Trophoblast cell (in vitro differentiated cells and primary cell): Measurements from ENCODE around the gene STYX.

ENCODE experiments used
- DNase-seq, 2 donors: peaks; one replicate each; pipeline ENCODE4 v3.0.0-alpha.2; 2016
- H2AFZ ChIP-seq: 2 replicates; pipeline ENCODE4 v1.6.1; 2013; ENCODE audit warnings: low read length, moderate library complexity, mild to moderate bottlenecking; ENCODE audit not compliant: insufficient read depth, poor library complexity
- H2AK5ac ChIP-seq: 2 replicates; pipeline ENCODE4 v1.6.1; 2013; ENCODE audit warnings: mild to moderate bottlenecking, low read length
- H2BK120ac ChIP-seq: 2 replicates; pipeline ENCODE4 v1.6.1; 2013; ENCODE audit warnings: low read length, mild to moderate bottlenecking, moderate library complexity; ENCODE audit not compliant: insufficient read depth, poor library complexity
- H2BK12ac ChIP-seq: 2 replicates; pipeline ENCODE4 v1.6.1; 2013; ENCODE audit warnings: mild to moderate bottlenecking, low read length, moderate library complexity
- H2BK5ac ChIP-seq: 2 replicates; pipeline ENCODE4 v1.6.1; 2013; ENCODE audit warnings: low read length, low read depth, moderate library complexity, mild to moderate bottlenecking; ENCODE audit not compliant: poor library complexity
- H3K14ac ChIP-seq: 2 replicates; pipeline ENCODE4 v1.6.1; 2013; ENCODE audit warnings: mild to moderate bottlenecking, low read length
- H3K18ac ChIP-seq: 2 replicates; pipeline ENCODE4 v1.6.1; 2013; ENCODE audit warnings: mild to moderate bottlenecking, low read length
- H3K23ac ChIP-seq: 2 replicates; pipeline ENCODE4 v1.6.1; 2013; ENCODE audit warnings: low read length
- H3K27ac ChIP-seq: 2 replicates; pipeline ENCODE4 v1.5.1; 2013; ENCODE audit warnings: low read depth, mild to moderate bottlenecking, inconsistent platforms, low read length, moderate library complexity
- H3K27me3 ChIP-seq: 2 replicates; pipeline ENCODE4 v1.6.1; 2013; ENCODE audit warnings: inconsistent platforms, mild to moderate bottlenecking, low read length, moderate library complexity; ENCODE audit not compliant: insufficient read depth
- H3K36me3 ChIP-seq, 2 experiments: 1 replicate in 1 of 2; 2 replicates in 1 of 2; pipeline ENCODE4 v1.6.1; 2013; ENCODE audit warnings: low read length in 2 of 2, mild to moderate bottlenecking in 2 of 2, moderate library complexity in 1 of 2; ENCODE audit not compliant: insufficient read depth in 2 of 2, control insufficient read depth in 1 of 2
- H3K4ac ChIP-seq: 2 replicates; pipeline ENCODE4 v1.6.1; 2013; ENCODE audit warnings: low read depth, mild to moderate bottlenecking, low read length, moderate library complexity
- H3K4me1 ChIP-seq, 2 experiments: 1 replicate in 1 of 2; 2 replicates in 1 of 2; pipeline ENCODE4 v1.6.1; 2013; ENCODE audit warnings: low read length in 2 of 2, mild to moderate bottlenecking in 2 of 2, moderate library complexity in 1 of 2; ENCODE audit not compliant: insufficient read depth in 2 of 2, control insufficient read depth in 1 of 2
- H3K4me2 ChIP-seq: 2 replicates; pipeline ENCODE4 v1.6.1; 2013; ENCODE audit warnings: inconsistent platforms, mild to moderate bottlenecking, low read length, moderate library complexity
- H3K4me3 ChIP-seq: 2 replicates; pipeline ENCODE4 v1.5.1; 2013; ENCODE audit warnings: mild to moderate bottlenecking, low read depth, low read length, inconsistent platforms
- H3K79me1 ChIP-seq: one replicate; pipeline ENCODE4 v1.6.1; 2013; ENCODE audit warnings: low read length
- H3K79me2 ChIP-seq: 2 replicates; pipeline ENCODE4 v1.6.1; 2013; ENCODE audit warnings: low read length, mild to moderate bottlenecking; ENCODE audit not compliant: control insufficient read depth, insufficient read depth, poor library complexity
- H3K9ac ChIP-seq: 2 replicates; pipeline ENCODE4 v1.6.1; 2013; ENCODE audit warnings: mild to moderate bottlenecking, low read length
- H3K9me3 ChIP-seq: 2 replicates; pipeline ENCODE4 v1.6.1; 2013; ENCODE audit warnings: low read depth, mild to moderate bottlenecking, control low read depth, inconsistent platforms, low read length; ENCODE audit not compliant: insufficient read depth
- H4K12ac ChIP-seq: 2 replicates; pipeline ENCODE4 v1.6.1; 2013; ENCODE audit warnings: low read depth, mild to moderate bottlenecking, low read length, moderate library complexity
- H4K8ac ChIP-seq: 2 replicates; pipeline ENCODE4 v1.6.1; 2013; ENCODE audit warnings: low read depth, mild to moderate bottlenecking, low read length, moderate library complexity
- H4K91ac ChIP-seq: one replicate; pipeline ENCODE4 v1.6.1; 2013; ENCODE audit warnings: low read depth, mild to moderate bottlenecking, low read length, moderate library complexity
- WGBS: extraction: QIAGEN DNeasy Blood & Tissue Kit; methylation state at CpG from one replicate; pipeline ENCODE4 v1.1.7; 2013; ENCODE audit warnings: missing lambda C conversion rate; ENCODE audit not compliant: insufficient read length, insufficient coverage; ENCODE audit errors: extremely low coverage; 5-methylcytosine and 5-hydroxymethylcytosine counted together

Gene STYX

GRCh38 chr14:52780893-52781292, 50.9 kb downstream of the STYX start:
- no peak overlapping the region for H2AK5ac ChIP-seq
- H3K9ac ChIP-seq = no peak overlapping the region
- no peak overlapping the region for H2BK5ac ChIP-seq
- no peak overlapping the region for H2BK12ac ChIP-seq
- H4K12ac ChIP-seq = no peak overlapping the region
- peaks cover 7 to 9% of the 10 kb centered on the region in 2 experiments for H3K36me3 ChIP-seq
- no peak overlapping the region for H3K14ac ChIP-seq
- H3K79me1 ChIP-seq = no peaks in the 10 kb centered on the region
- H3K23ac ChIP-seq = no peak overlapping the region
- no peak overlapping the region for H2AFZ ChIP-seq
- H3K4me1 ChIP-seq = no peaks in the 10 kb centered on the region
- H4K8ac ChIP-seq = no peak overlapping the region
- WGBS = no CpG with 5 or more reads among the region's 1 CpG
- H3K79me2 ChIP-seq = no peaks in the 10 kb centered on the region
- H2BK120ac ChIP-seq = no peak overlapping the region
- H3K27ac ChIP-seq = no peak overlapping the region
- H3K4me3 ChIP-seq = no peak overlapping the region
- no peak overlapping the region for H3K4ac ChIP-seq
- DNase-seq = no peak
- no peak overlapping the region for H3K4me2 ChIP-seq
- H3K27me3 ChIP-seq = no peaks in the 10 kb centered on the region
- no peak overlapping the region for H4K91ac ChIP-seq
- H3K9me3 ChIP-seq = no peaks in the 10 kb centered on the region
- no peak overlapping the region for H3K18ac ChIP-seq

- peaks cover 7 to 8% of the 10 kb centered on the region in 2 experiments for H3K36me3 ChIP-seq
- no peaks in the 10 kb centered on the region for H3K27me3 ChIP-seq
- no peak overlapping the region for H3K18ac ChIP-seq
- H2BK12ac ChIP-seq = no peak overlapping the region
- H2AK5ac ChIP-seq = no peak overlapping the region
- H3K79me1 ChIP-seq = no peaks in the 10 kb centered on the region
- no peaks in the 10 kb centered on the region for H3K9me3 ChIP-seq
- H3K27ac ChIP-seq = no peak overlapping the region
- no CpG with 5 or more reads among the region's 1 CpG for WGBS
- no peak overlapping the region for H4K8ac ChIP-seq
- H4K91ac ChIP-seq = no peak overlapping the region
- no peak overlapping the region for H2BK120ac ChIP-seq
- H3K4me2 ChIP-seq = no peak overlapping the region
- no peak overlapping the region for H3K4ac ChIP-seq
- H3K4me1 ChIP-seq = no peaks in the 10 kb centered on the region
- H3K9ac ChIP-seq = no peak overlapping the region
- no peak overlapping the region for H2BK5ac ChIP-seq
- no peak for DNase-seq
- H4K12ac ChIP-seq = no peak overlapping the region
- no peak overlapping the region for H2AFZ ChIP-seq
- H3K79me2 ChIP-seq = no peaks in the 10 kb centered on the region
- H3K23ac ChIP-seq = no peak overlapping the region
- no peak overlapping the region for H3K4me3 ChIP-seq
- no peak overlapping the region for H3K14ac ChIP-seq
Observed at GRCh38 chr14:52781629-52782028, 51.7 kb downstream of the STYX start.

GRCh38 chr14:52783206-52783605, 53.2 kb downstream of the STYX start:
- Histone ChIP-seq H3K4me3 (no peak overlapping the region), H3K4me1 (no peaks in the 10 kb centered on the region), H2AFZ (no peak overlapping the region), H4K12ac (no peak overlapping the region), H3K79me2 (no peaks in the 10 kb centered on the region), H3K23ac (no peak overlapping the region), H3K4me2 (no peak overlapping the region), H3K27me3 (no peaks in the 10 kb centered on the region), H2BK5ac (no peak overlapping the region), H4K91ac (no peak overlapping the region), H2BK120ac (no peak overlapping the region), H3K36me3 (peaks cover 7 to 8% of the 10 kb centered on the region in 2 experiments), H3K27ac (no peak overlapping the region), H3K79me1 (no peaks in the 10 kb centered on the region), H3K14ac (no peak overlapping the region), H3K9ac (no peak overlapping the region), H3K4ac (no peak overlapping the region), H3K9me3 (no peaks in the 10 kb centered on the region), H2AK5ac (no peak overlapping the region), H4K8ac (no peak overlapping the region), H2BK12ac (no peak overlapping the region), H3K18ac (no peak overlapping the region)
- no peak for DNase-seq
- WGBS = no CpG with 5 or more reads among the region's 1 CpG

GRCh38 chr14:52786887-52787286, 56.9 kb downstream of the STYX start:
- Histone ChIP-seq H3K27me3 (no peaks in the 10 kb centered on the region), H2AFZ (no peak overlapping the region), H3K9me3 (no peaks in the 10 kb centered on the region), H3K9ac (no peak overlapping the region), H2AK5ac (no peak overlapping the region), H3K4me1 (peaks cover 0 to 2% of the 10 kb centered on the region in 2 experiments), H4K91ac (no peak overlapping the region), H3K4me2 (no peak overlapping the region), H3K36me3 (peaks cover 0 to 2% of the 10 kb centered on the region in 2 experiments), H2BK12ac (no peak overlapping the region), H2BK5ac (no peak overlapping the region), H2BK120ac (no peak overlapping the region), H3K14ac (no peak overlapping the region), H3K4me3 (no peak overlapping the region), H4K12ac (no peak overlapping the region), H3K23ac (no peak overlapping the region), H3K27ac (no peak overlapping the region), H3K79me2 (peaks cover 7% of the 10 kb centered on the region), H3K18ac (no peak overlapping the region), H3K79me1 (peaks cover 10% of the 10 kb centered on the region), H4K8ac (no peak overlapping the region), H3K4ac (no peak overlapping the region)
- DNase-seq = no peak
